ENCODE results near the gene INAVA. TPM values are rescaled to one million over a fixed set of nuclear protein-coding genes. Genes with fewer than 3 reads are reported as not detected.

The INAVA gene
- total and polyA plus RNA-seq, 12 donors = 0.03 to 0.46 (median 0.22) TPM; not detected in 6

GRCh38 chr1:200892958-200893357, 1.7 kb upstream of the INAVA start:
- H3K27ac ChIP-seq = no peak overlapping the region
- H3K4me1 ChIP-seq (replicated peaks in 1 of 2) = peaks cover 4 to 9% of the 10 kb centered on the region in 2 donors
- TF ChIP-seq POLR2A (IDR thresholded peaks at IDR 0.05) (no peak), CTCF (IDR thresholded peaks at IDR 0.05) (no peak)
- H3K27me3 ChIP-seq = peaks cover 16% of the 10 kb centered on the region
- intact Hi-C loops (cut with DNase I) = no loop called here
- H3K9me3 ChIP-seq (replicated peaks in 1 of 3) = no peaks in the 10 kb centered on the region
- H3K4me3 ChIP-seq = no peak overlapping the region
- no peaks in the 10 kb centered on the region for H3K36me3 ChIP-seq (replicated peaks in 1 of 2)
- no peak for DNase-seq

- no peak overlapping the region for H3K27ac ChIP-seq
- WGBS, 4 donors = 82 to 90% (median 87%) methylated on average over 6 of the region's 6 CpGs
- no peaks in the 10 kb centered on the region for H3K9me3 ChIP-seq (replicated peaks in 1 of 3)
- H3K27me3 ChIP-seq = peaks cover 16% of the 10 kb centered on the region
- TF ChIP-seq POLR2A (IDR thresholded peaks at IDR 0.05) (no peak), CTCF (IDR thresholded peaks at IDR 0.05) (no peak)
- no peaks in the 10 kb centered on the region for H3K36me3 ChIP-seq (replicated peaks in 1 of 2)
- intact Hi-C loops (cut with DNase I) = no loop called here
- H3K4me1 ChIP-seq (replicated peaks in 1 of 2) = peaks cover 4 to 9% of the 10 kb centered on the region in 2 donors
- DNase-seq = no peak
- no peak overlapping the region for H3K4me3 ChIP-seq
Measured at GRCh38 chr1:200893411-200893901, 1.2 kb upstream of the INAVA start.

- intact Hi-C loops (cut with DNase I) = no loop called here
- peaks cover 13% of the 10 kb centered on the region for H3K27me3 ChIP-seq
- no peak overlapping the region for H3K4me3 ChIP-seq
- 83 to 100% (median 91%) methylated on average over 1 to 8 of the region's 8 CpGs for WGBS, 4 donors
- DNase-seq = no peak
- H3K4me1 ChIP-seq (replicated peaks in 1 of 2) = peaks cover 4 to 9% of the 10 kb centered on the region in 2 donors
- H3K27ac ChIP-seq = no peak overlapping the region
- no peaks in the 10 kb centered on the region for H3K9me3 ChIP-seq (replicated peaks in 1 of 3)
- H3K36me3 ChIP-seq (replicated peaks in 1 of 2) = no peaks in the 10 kb centered on the region
- TF ChIP-seq CTCF (IDR thresholded peaks at IDR 0.05) (no peak), POLR2A (IDR thresholded peaks at IDR 0.05) (no peak)
Measured at GRCh38 chr1:200895443-200895789, 716 bp downstream of the INAVA start.

GRCh38 chr1:200895801-200896530, 1.3 kb downstream of the INAVA start:
- Histone ChIP-seq H3K27ac (no peak overlapping the region), H3K9me3 (replicated peaks in 1 of 3) (no peaks in the 10 kb centered on the region), H3K36me3 (replicated peaks in 1 of 2) (no peaks in the 10 kb centered on the region), H3K4me1 (replicated peaks in 1 of 2) (peaks cover 3 to 5% of the 10 kb centered on the region in 2 donors), H3K4me3 (no peak overlapping the region), H3K27me3 (peaks cover 8% of the 10 kb centered on the region)
- WGBS, 4 donors = 71 to 91% (median 82%) methylated on average over 7 to 9 of the region's 9 CpGs
- intact Hi-C loops (cut with DNase I) = no loop called here
- no peak for TF ChIP-seq POLR2A (IDR thresholded peaks at IDR 0.05)
- no peak for DNase-seq

All from adrenal gland (tissue), 12 donors.